ENCODE data around the gene ITGA8. TPM values are rescaled to one million over a fixed set of nuclear protein-coding genes. Genes with fewer than 3 reads are reported as not detected.

Gene ITGA8
- total RNA-seq, 1 experiment from 2014 or later = 0.02 TPM

DNA sequence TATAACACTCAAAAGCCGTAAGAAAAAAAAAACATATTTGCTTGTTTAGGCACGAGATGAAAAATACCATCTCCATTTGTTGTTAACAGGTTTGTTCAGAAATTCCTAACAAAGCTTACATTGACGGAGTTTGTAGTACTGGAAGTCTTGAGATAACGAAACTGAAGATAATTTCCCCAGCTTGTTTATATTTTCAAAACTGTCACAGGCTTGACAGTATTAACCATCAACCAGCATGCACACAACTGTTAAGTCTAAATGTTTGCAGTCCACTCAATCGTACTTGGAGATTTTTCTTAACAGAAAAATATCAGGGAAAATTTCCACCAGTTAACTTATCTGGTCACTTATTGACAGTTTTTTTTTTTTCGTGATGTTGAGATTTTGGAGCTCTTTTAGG is 68.5 kb downstream of the ITGA8 start:
- DNase-seq (ENCODE audit: low read depth, low spot score) (no peak), ATAC-seq (no peak)
- H3K4me2 ChIP-seq (ENCODE audit: low read length) = no peak overlapping the region
- BruUV-seq (replicated peaks) = no TSS peak
- no peak overlapping the region for H3K4me3 ChIP-seq (replicated peaks in 1 of 2; ENCODE audit: low read depth in 1 of 2, low read length in 2 of 2)
- H3K9ac ChIP-seq (ENCODE audit: low read length) = no peak overlapping the region
- peaks cover 16% of the 10 kb centered on the region for H3K27me3 ChIP-seq (ENCODE audit: insufficient read depth, low read length)
- POLR2A ChIA-PET = no interaction called here
- no peak overlapping the region for H3K27ac ChIP-seq (ENCODE audit: low read depth, low read length)
- H3K79me2 ChIP-seq (ENCODE audit: insufficient read depth, low read length) = no peaks in the 10 kb centered on the region
- no peaks in the 10 kb centered on the region for H3K4me1 ChIP-seq (ENCODE audit: control insufficient read depth in 1 of 2, insufficient read depth in 2 of 2, low read length in 2 of 2)
- H3K36me3 ChIP-seq (ENCODE audit: control insufficient read depth in 1 of 2, insufficient read depth in 2 of 2, low read length in 2 of 2) = no peaks in the 10 kb centered on the region
- intact Hi-C loops (cut with micrococcal nuclease) = no loop called here
- H2AFZ ChIP-seq (ENCODE audit: low read depth, low read length, poor library complexity, severe bottlenecking) = no peak overlapping the region
- RAD21 ChIA-PET (ENCODE audit: low non-redundant PET in 1 of 2, low total read pairs in 2 of 2, uncharacterized antibody in 2 of 2, unreplicated experiment in 2 of 2) = no interaction called here
- CTCF ChIA-PET = interaction anchor here (1.3 kb wide), 1 partner anchor 64 kb away, joined by 4 read pairs; no protein-coding TSS in a partner anchor
- no peaks in the 10 kb centered on the region for H3K9me2 ChIP-seq (ENCODE audit: insufficient read depth)
- no peaks in the 10 kb centered on the region for H4K20me1 ChIP-seq (ENCODE audit: insufficient read depth)
- H3K9me3 ChIP-seq (ENCODE audit: control insufficient read depth in 1 of 2, insufficient read depth in 1 of 2, low read depth in 1 of 2, low read length in 2 of 2) = no peaks in the 10 kb centered on the region
- TF ChIP-seq ELF1 (IDR thresholded peaks at IDR 0.05; ENCODE audit: borderline replicate concordance, low read depth) (no peak), FOSL1 (IDR thresholded peaks at IDR 0.05; ENCODE audit: low read depth) (no peak), EZH2 (IDR thresholded peaks at IDR 0.05) (no peak), TCF7L2 (IDR thresholded peaks at IDR 0.05; ENCODE audit: borderline replicate concordance, extremely low read depth, insufficient read depth, insufficient read length) (no peak)
- TF ChIP-seq, protein P1, sequence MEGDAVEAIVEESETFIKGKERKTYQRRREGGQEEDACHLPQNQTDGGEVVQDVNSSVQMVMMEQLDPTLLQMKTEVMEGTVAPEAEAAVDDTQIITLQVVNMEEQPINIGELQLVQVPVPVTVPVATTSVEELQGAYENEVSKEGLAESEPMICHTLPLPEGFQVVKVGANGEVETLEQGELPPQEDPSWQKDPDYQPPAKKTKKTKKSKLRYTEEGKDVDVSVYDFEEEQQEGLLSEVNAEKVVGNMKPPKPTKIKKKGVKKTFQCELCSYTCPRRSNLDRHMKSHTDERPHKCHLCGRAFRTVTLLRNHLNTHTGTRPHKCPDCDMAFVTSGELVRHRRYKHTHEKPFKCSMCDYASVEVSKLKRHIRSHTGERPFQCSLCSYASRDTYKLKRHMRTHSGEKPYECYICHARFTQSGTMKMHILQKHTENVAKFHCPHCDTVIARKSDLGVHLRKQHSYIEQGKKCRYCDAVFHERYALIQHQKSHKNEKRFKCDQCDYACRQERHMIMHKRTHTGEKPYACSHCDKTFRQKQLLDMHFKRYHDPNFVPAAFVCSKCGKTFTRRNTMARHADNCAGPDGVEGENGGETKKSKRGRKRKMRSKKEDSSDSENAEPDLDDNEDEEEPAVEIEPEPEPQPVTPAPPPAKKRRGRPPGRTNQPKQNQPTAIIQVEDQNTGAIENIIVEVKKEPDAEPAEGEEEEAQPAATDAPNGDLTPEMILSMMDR (IDR thresholded peaks at IDR 0.05 in 2 of 3, conservative IDR thresholded peaks at IDR 0.05 in 1 of 3; ENCODE audit: borderline replicate concordance in 1 of 3, insufficient read depth in 1 of 3, low read depth in 2 of 3, low read length in 2 of 3) = no peak

DNA sequence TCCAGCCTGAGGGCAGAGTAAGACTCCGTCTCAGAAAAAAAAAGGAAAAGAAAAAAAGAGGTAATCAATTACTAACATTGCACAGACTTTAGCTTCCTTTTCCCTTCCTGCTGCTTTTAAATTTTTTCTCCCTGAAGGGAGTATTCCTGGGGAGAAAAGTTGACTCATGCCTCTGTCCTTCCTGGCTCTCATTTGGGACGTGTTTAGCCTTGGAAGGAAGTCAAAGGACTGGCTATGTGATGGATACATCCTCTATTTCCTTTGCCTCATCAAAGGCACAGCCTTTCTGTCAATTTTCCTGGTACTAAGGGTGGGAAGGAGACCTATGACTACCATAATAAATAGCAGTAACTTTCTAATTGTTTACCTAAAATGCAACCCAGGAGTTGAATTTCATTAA is 77.6 kb downstream of the ITGA8 start:
- POLR2A ChIA-PET = no interaction called here
- H3K27me3 ChIP-seq (ENCODE audit: insufficient read depth, low read length) = peaks cover 56% of the 10 kb centered on the region

More for the DNA sequence above, 77.6 kb downstream of the ITGA8 start:
- no peak overlapping the region for H3K27ac ChIP-seq (ENCODE audit: low read depth, low read length)
- H3K4me1 ChIP-seq (ENCODE audit: control insufficient read depth in 1 of 2, insufficient read depth in 2 of 2, low read length in 2 of 2) = no peaks in the 10 kb centered on the region
- no peak overlapping the region for H2AFZ ChIP-seq (ENCODE audit: low read depth, low read length, poor library complexity, severe bottlenecking)
- no peak for TF ChIP-seq ELF1 (IDR thresholded peaks at IDR 0.05; ENCODE audit: borderline replicate concordance, low read depth)
- TF ChIP-seq, protein P2, sequence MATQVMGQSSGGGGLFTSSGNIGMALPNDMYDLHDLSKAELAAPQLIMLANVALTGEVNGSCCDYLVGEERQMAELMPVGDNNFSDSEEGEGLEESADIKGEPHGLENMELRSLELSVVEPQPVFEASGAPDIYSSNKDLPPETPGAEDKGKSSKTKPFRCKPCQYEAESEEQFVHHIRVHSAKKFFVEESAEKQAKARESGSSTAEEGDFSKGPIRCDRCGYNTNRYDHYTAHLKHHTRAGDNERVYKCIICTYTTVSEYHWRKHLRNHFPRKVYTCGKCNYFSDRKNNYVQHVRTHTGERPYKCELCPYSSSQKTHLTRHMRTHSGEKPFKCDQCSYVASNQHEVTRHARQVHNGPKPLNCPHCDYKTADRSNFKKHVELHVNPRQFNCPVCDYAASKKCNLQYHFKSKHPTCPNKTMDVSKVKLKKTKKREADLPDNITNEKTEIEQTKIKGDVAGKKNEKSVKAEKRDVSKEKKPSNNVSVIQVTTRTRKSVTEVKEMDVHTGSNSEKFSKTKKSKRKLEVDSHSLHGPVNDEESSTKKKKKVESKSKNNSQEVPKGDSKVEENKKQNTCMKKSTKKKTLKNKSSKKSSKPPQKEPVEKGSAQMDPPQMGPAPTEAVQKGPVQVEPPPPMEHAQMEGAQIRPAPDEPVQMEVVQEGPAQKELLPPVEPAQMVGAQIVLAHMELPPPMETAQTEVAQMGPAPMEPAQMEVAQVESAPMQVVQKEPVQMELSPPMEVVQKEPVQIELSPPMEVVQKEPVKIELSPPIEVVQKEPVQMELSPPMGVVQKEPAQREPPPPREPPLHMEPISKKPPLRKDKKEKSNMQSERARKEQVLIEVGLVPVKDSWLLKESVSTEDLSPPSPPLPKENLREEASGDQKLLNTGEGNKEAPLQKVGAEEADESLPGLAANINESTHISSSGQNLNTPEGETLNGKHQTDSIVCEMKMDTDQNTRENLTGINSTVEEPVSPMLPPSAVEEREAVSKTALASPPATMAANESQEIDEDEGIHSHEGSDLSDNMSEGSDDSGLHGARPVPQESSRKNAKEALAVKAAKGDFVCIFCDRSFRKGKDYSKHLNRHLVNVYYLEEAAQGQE (IDR thresholded peaks at IDR 0.05; ENCODE audit: low read depth) = no peak
- TF ChIP-seq SRF (IDR thresholded peaks at IDR 0.05; ENCODE audit: low read depth) = no peak
- TF ChIP-seq RAD21 (IDR thresholded peaks at IDR 0.05; ENCODE audit: low read depth) = no peak
- no peak for TF ChIP-seq TCF7L2 (IDR thresholded peaks at IDR 0.05; ENCODE audit: borderline replicate concordance, extremely low read depth, insufficient read depth, insufficient read length)
- no peak for TF ChIP-seq FOSL1 (IDR thresholded peaks at IDR 0.05; ENCODE audit: low read depth)
- no peak for TF ChIP-seq EZH2phosphoT487 (IDR thresholded peaks at IDR 0.05; ENCODE audit: borderline replicate concordance)
- TF ChIP-seq ZFX (IDR thresholded peaks at IDR 0.05) = no peak
- TF ChIP-seq EGR1 (IDR thresholded peaks at IDR 0.05; ENCODE audit: low read depth) = no peak
- no peak for TF ChIP-seq JUND (IDR thresholded peaks at IDR 0.05)
- TF ChIP-seq, protein P1 (IDR thresholded peaks at IDR 0.05 in 2 of 3, conservative IDR thresholded peaks at IDR 0.05 in 1 of 3; ENCODE audit: borderline replicate concordance in 1 of 3, insufficient read depth in 1 of 3, low read depth in 2 of 3, low read length in 2 of 3) = no peak
- TF ChIP-seq POLR2A (IDR thresholded peaks at IDR 0.05; ENCODE audit: borderline replicate concordance, extremely low read depth, insufficient read depth, insufficient read length) = no peak
- BruUV-seq (replicated peaks) = no TSS peak
- RAD21 ChIA-PET (ENCODE audit: low non-redundant PET in 1 of 2, low total read pairs in 2 of 2, uncharacterized antibody in 2 of 2, unreplicated experiment in 2 of 2) = no interaction called here
- H3K9ac ChIP-seq (ENCODE audit: low read length) = no peak overlapping the region
- intact Hi-C loops (cut with micrococcal nuclease) = no loop called here
- ATAC-seq (no peak), DNase-seq (ENCODE audit: low read depth, low spot score) (no peak)
- CTCF ChIA-PET = no interaction called here
- no peaks in the 10 kb centered on the region for H3K9me2 ChIP-seq (ENCODE audit: insufficient read depth)
- no peaks in the 10 kb centered on the region for H3K79me2 ChIP-seq (ENCODE audit: insufficient read depth, low read length)
- H3K4me2 ChIP-seq (ENCODE audit: low read length) = no peak overlapping the region
- H3K4me3 ChIP-seq (replicated peaks in 1 of 2; ENCODE audit: low read depth in 1 of 2, low read length in 2 of 2) = no peak overlapping the region
- no peaks in the 10 kb centered on the region for H3K36me3 ChIP-seq (ENCODE audit: control insufficient read depth in 1 of 2, insufficient read depth in 2 of 2, low read length in 2 of 2)
- no peaks in the 10 kb centered on the region for H3K9me3 ChIP-seq (ENCODE audit: control insufficient read depth in 1 of 2, insufficient read depth in 1 of 2, low read depth in 1 of 2, low read length in 2 of 2)
- no peaks in the 10 kb centered on the region for H4K20me1 ChIP-seq (ENCODE audit: insufficient read depth)
